CD14-positive monocyte (primary cell): ENCODE measurements around the gene MEI1. TPM values are rescaled to one million over a fixed set of nuclear protein-coding genes. Genes with fewer than 3 reads are reported as not detected.

Experiments
- DNase-seq, 3 donors: peaks; one replicate each; pipeline ENCODE4 v3.0.0-alpha.2; 2011 to 2022
- H2AFZ ChIP-seq: 2 replicates; pipeline ENCODE4 v1.6.0; 2012; ENCODE audit warnings: mild to moderate bottlenecking, low read depth, low read length, inconsistent platforms; ENCODE audit not compliant: insufficient read depth, poor library complexity, severe bottlenecking
- H3K27ac ChIP-seq, 2 donors: 1 replicate in 1 of 2; 2 replicates in 1 of 2; pipeline ENCODE4 v1.5.1; 2012 to 2013; ENCODE audit warnings: low read length in 2 of 2, control low read depth in 1 of 2, inconsistent platforms in 1 of 2, low read depth in 1 of 2, mild to moderate bottlenecking in 1 of 2
- H3K27me3 ChIP-seq, 2 donors: one replicate each; pipeline versions ENCODE4 v1.6.0 to v1.6.1; 2011 to 2013; ENCODE audit warnings: low read length in 2 of 2; ENCODE audit not compliant: control insufficient read depth in 2 of 2, insufficient read depth in 2 of 2
- H3K36me3 ChIP-seq, 2 donors: replicated peaks in 1 of 2; 1 replicate in 1 of 2; 2 replicates in 1 of 2; pipeline versions ENCODE4 v1.5.1 to v1.6.1; 2012 to 2013; ENCODE audit warnings: low read length in 2 of 2, control low read depth in 1 of 2, inconsistent platforms in 1 of 2, mild to moderate bottlenecking in 1 of 2; ENCODE audit not compliant: insufficient read depth in 2 of 2, control insufficient read depth in 1 of 2
- H3K4me1 ChIP-seq, 2 donors: 1 replicate in 1 of 2; 2 replicates in 1 of 2; pipeline versions ENCODE4 v1.5.1 to v1.6.1; 2012 to 2013; ENCODE audit warnings: low read length in 2 of 2, control low read depth in 1 of 2, inconsistent platforms in 1 of 2, mild to moderate bottlenecking in 1 of 2, moderate library complexity in 1 of 2; ENCODE audit not compliant: insufficient read depth in 2 of 2, control insufficient read depth in 1 of 2
- H3K4me2 ChIP-seq: replicated peaks from 2 replicates; pipeline ENCODE3; 2012; ENCODE audit warnings: low read length, moderate library complexity, mild to moderate bottlenecking; ENCODE audit not compliant: poor library complexity, severe bottlenecking; ENCODE audit errors: extremely low read depth
- H3K4me3 ChIP-seq, 3 experiments: fragments of 200-600 bp in 1 of 3; sonication (generic) in 1 of 3; replicated peaks in 1 of 3; 1 replicate in 2 of 3; 2 replicates in 1 of 3; pipeline ENCODE4 v1.5.1; 2011 to 2013; ENCODE audit warnings: low read length in 3 of 3, mild to moderate bottlenecking in 3 of 3, control low read depth in 2 of 3, low read depth in 2 of 3, inconsistent platforms in 1 of 3, moderate library complexity in 1 of 3
- H3K79me2 ChIP-seq: 2 replicates; pipeline ENCODE4 v1.6.0; 2012; ENCODE audit warnings: mild to moderate bottlenecking, control low read depth, inconsistent platforms, low read length, moderate library complexity; ENCODE audit not compliant: insufficient read depth
- H3K9ac ChIP-seq: 2 replicates; pipeline ENCODE4 v1.6.0; 2017; ENCODE audit warnings: low read length, mild to moderate bottlenecking; ENCODE audit not compliant: insufficient read depth, poor library complexity, severe bottlenecking
- H3K9me3 ChIP-seq, 2 donors: replicated peaks in 1 of 2; 1 replicate in 1 of 2; 2 replicates in 1 of 2; pipeline versions ENCODE4 v1.5.1 to v1.6.1; 2012 to 2013; ENCODE audit warnings: low read length in 2 of 2, control low read depth in 1 of 2; ENCODE audit not compliant: control insufficient read depth in 1 of 2, insufficient read depth in 1 of 2
- H4K20me1 ChIP-seq: 2 replicates; pipeline ENCODE4 v1.6.0; 2012; ENCODE audit warnings: mild to moderate bottlenecking, low read length, control low read depth, moderate library complexity; ENCODE audit not compliant: insufficient read depth
- H3K27ac Mint-ChIP-seq, 7 donors: one replicate each; pipeline ENCODE4 v1.8.0; 2020; ENCODE audit warnings: mild to moderate bottlenecking in 7 of 7, mixed read lengths in 7 of 7, moderate library complexity in 6 of 7, inconsistent platforms in 2 of 7
- H3K27me3 Mint-ChIP-seq, 3 donors: one replicate each; pipeline ENCODE4 v1.8.0; 2021 to 2022; ENCODE audit warnings: low read depth in 3 of 3, mild to moderate bottlenecking in 3 of 3, mixed read lengths in 3 of 3, moderate library complexity in 3 of 3, inconsistent platforms in 1 of 3
- H3K36me3 Mint-ChIP-seq, 2 donors: one replicate each; pipeline ENCODE4 v1.8.0; 2020; ENCODE audit warnings: mixed read lengths in 2 of 2, inconsistent platforms in 1 of 2, mild to moderate bottlenecking in 1 of 2
- H3K4me1 Mint-ChIP-seq: one replicate; pipeline ENCODE4 v1.8.0; 2020; ENCODE audit warnings: mild to moderate bottlenecking, mixed read lengths
- H3K4me3 Mint-ChIP-seq, 2 donors: one replicate each; pipeline ENCODE4 v1.8.0; 2020; ENCODE audit warnings: mild to moderate bottlenecking in 2 of 2, mixed read lengths in 2 of 2, moderate library complexity in 1 of 2
- H3K9me3 Mint-ChIP-seq, 7 donors: one replicate each; pipeline ENCODE4 v1.8.0; 2020 to 2022; ENCODE audit warnings: mixed read lengths in 7 of 7, mild to moderate bottlenecking in 6 of 7, moderate library complexity in 6 of 7, inconsistent platforms in 2 of 7
- WGBS: methylation state at CpG from one replicate; pipeline ENCODE4 v1.1.5; 2013; ENCODE audit warnings: missing lambda C conversion rate; ENCODE audit not compliant: insufficient coverage; 5-methylcytosine and 5-hydroxymethylcytosine counted together
- intact Hi-C, 2 donors: fragments of 100-400 bp; cut with micrococcal nuclease; formaldehyde crosslinking; loops; one replicate each; pipeline versions ENCODE4 v1.15.0 to v1.15.1; 2023
- polyA plus RNA-seq, 3 donors: library from polyadenylated mRNA; depleted of rRNA in 1 of 3; unstranded in 2 of 3; stranded (reverse) in 1 of 3; fragments of 300-500 nt in 2 of 3; fragments of >200 nt in 1 of 3; fragmentation: Illumina TruSeq in 2 of 3; gene quantifications; 1 replicate in 2 of 3; 2 replicates in 1 of 3; pipeline ENCODE4 v1.2.3, GENCODE V29; 2012 to 2021
- TF ChIP-seq, protein P1 (sequence below): fragments of 200-600 bp; IDR thresholded peaks from one replicate; pipeline ENCODE4 v1.8.0; 2022; ENCODE audit warnings: antibody characterized with exemption, mild to moderate bottlenecking

MEI1 gene
- polyA plus RNA-seq, 3 donors, result 12.3 to 40.0 (median 37.0) TPM

GRCh38 chr22:41823797-41824196 lies 124.5 kb downstream of the MEI1 start:
- Histone ChIP-seq H3K4me2 (no peak overlapping the region), H2AFZ (no peak overlapping the region), H3K27me3 (no peaks in the 10 kb centered on the region), H4K20me1 (no peaks in the 10 kb centered on the region), H3K4me3 (no peak overlapping the region), H3K36me3 (peaks cover 22 to 63% of the 10 kb centered on the region in 2 donors), H3K79me2 (no peaks in the 10 kb centered on the region), H3K9ac (no peak overlapping the region), H3K27ac (no peak overlapping the region), H3K4me1 (no peaks in the 10 kb centered on the region), H3K9me3 (no peaks in the 10 kb centered on the region)
- no peak for DNase-seq
- intact Hi-C loops, result loop anchor here (2.0 to 5.0 kb wide), 2 partner anchors 34 to 35 kb away; no protein-coding TSS in a partner anchor
- TF ChIP-seq, protein P1, sequence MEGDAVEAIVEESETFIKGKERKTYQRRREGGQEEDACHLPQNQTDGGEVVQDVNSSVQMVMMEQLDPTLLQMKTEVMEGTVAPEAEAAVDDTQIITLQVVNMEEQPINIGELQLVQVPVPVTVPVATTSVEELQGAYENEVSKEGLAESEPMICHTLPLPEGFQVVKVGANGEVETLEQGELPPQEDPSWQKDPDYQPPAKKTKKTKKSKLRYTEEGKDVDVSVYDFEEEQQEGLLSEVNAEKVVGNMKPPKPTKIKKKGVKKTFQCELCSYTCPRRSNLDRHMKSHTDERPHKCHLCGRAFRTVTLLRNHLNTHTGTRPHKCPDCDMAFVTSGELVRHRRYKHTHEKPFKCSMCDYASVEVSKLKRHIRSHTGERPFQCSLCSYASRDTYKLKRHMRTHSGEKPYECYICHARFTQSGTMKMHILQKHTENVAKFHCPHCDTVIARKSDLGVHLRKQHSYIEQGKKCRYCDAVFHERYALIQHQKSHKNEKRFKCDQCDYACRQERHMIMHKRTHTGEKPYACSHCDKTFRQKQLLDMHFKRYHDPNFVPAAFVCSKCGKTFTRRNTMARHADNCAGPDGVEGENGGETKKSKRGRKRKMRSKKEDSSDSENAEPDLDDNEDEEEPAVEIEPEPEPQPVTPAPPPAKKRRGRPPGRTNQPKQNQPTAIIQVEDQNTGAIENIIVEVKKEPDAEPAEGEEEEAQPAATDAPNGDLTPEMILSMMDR, result no peak
- Mint-ChIP-seq H3K27ac (peak overlapping the region in 4 of 7 donors; percentile 41 to 68 (median 62)), H3K9me3 (peaks cover 0 to 2% (median 0%) of the 10 kb centered on the region in 7 donors), H3K4me3 (no peak overlapping the region), H3K36me3 (peaks cover 58 to 62% of the 10 kb centered on the region in 2 donors), H3K27me3 (peaks cover 0 to 2% (median 0%) of the 10 kb centered on the region in 3 donors), H3K4me1 (no peaks in the 10 kb centered on the region)
- WGBS, result 78% methylated on average over 6 of the region's 6 CpGs

DNA sequence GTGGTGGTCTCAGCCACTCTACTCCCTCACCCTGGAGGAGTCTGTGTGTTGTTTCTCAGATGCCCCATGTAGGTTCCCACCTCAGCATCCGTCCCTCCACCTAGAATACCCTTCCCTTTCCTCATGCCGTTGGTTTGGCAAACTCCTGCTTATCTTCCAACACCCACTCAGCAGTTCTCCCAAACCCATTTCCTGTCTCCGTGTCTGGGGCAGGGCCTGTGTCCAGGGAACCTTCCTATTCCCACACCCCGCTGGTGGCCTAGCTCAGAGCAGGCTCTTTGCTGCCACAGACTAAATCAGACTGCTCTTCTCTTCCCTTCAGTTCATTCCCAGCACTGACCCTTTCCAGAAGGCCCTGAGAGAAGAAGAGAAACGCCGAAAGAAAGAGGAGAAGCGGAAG lies 126.1 kb downstream of the MEI1 start:
- H3K9me3 Mint-ChIP-seq, result peaks cover 0 to 2% (median 0%) of the 10 kb centered on the region in 7 donors
- H3K4me1 ChIP-seq, result no peaks in the 10 kb centered on the region
- no peaks in the 10 kb centered on the region for H3K9me3 ChIP-seq
- H3K27ac ChIP-seq, result no peak overlapping the region
- no peak overlapping the region for H2AFZ ChIP-seq
- no peak overlapping the region for H3K4me3 Mint-ChIP-seq
- intact Hi-C loops, result no loop called here
- H3K4me2 ChIP-seq, result no peak overlapping the region
- TF ChIP-seq, protein P1, result no peak
- H3K4me3 ChIP-seq, result no peak overlapping the region
- H3K27me3 ChIP-seq, result no peaks in the 10 kb centered on the region
- no peaks in the 10 kb centered on the region for H4K20me1 ChIP-seq
- DNase-seq, result no peak
- H3K36me3 ChIP-seq, result peaks cover 17 to 54% of the 10 kb centered on the region in 2 donors
- no peak overlapping the region for H3K9ac ChIP-seq
- peaks cover 0 to 2% (median 0%) of the 10 kb centered on the region in 3 donors for H3K27me3 Mint-ChIP-seq
- H3K79me2 ChIP-seq, result no peaks in the 10 kb centered on the region
- H3K36me3 Mint-ChIP-seq, result peaks cover 46 to 54% of the 10 kb centered on the region in 2 donors
- peak overlapping the region in 2 of 7 donors; percentile 17 to 26 for H3K27ac Mint-ChIP-seq
- 78% methylated on average over 7 of the region's 7 CpGs for WGBS
- H3K4me1 Mint-ChIP-seq, result peaks cover 2% of the 10 kb centered on the region
